ENCODE data around the gene TEX53. TPM values are rescaled to one million over a fixed set of nuclear protein-coding genes. Genes with fewer than 3 reads are reported as not detected.

Gene TEX53
- total RNA-seq, 1 experiment from 2014 or later: not detected

GRCh38 chr9:114694146-114694545, 36.5 kb upstream of the TEX53 start:
- no peaks in the 10 kb centered on the region for H3K9me3 ChIP-seq (ENCODE audit: control insufficient read depth in 1 of 2, insufficient read depth in 1 of 2, low read depth in 1 of 2, low read length in 2 of 2)
- no peaks in the 10 kb centered on the region for H4K20me1 ChIP-seq (ENCODE audit: insufficient read depth)
- no peaks in the 10 kb centered on the region for H3K79me2 ChIP-seq (ENCODE audit: insufficient read depth, low read length)
- intact Hi-C loops (cut with micrococcal nuclease): no loop called here
- ChIA-PET POLR2A (no interaction called here), RAD21 (ENCODE audit: low non-redundant PET in 1 of 2, low total read pairs in 2 of 2, uncharacterized antibody in 2 of 2, unreplicated experiment in 2 of 2) (no interaction called here), CTCF (no interaction called here)
- H3K9ac ChIP-seq (ENCODE audit: low read length): no peak overlapping the region
- H3K4me2 ChIP-seq (ENCODE audit: low read length): no peak overlapping the region
- no peak overlapping the region for H3K27ac ChIP-seq (ENCODE audit: low read depth, low read length)
- DNase-seq (ENCODE audit: low read depth, low spot score): no peak
- H2AFZ ChIP-seq (ENCODE audit: low read depth, low read length, poor library complexity, severe bottlenecking): no peak overlapping the region
- TF ChIP-seq MAX (IDR thresholded peaks at IDR 0.05): no peak
- no peak for TF ChIP-seq YY1 (IDR thresholded peaks at IDR 0.05; ENCODE audit: extremely low read depth, insufficient replicate concordance, low read depth, low read length)
- TF ChIP-seq ZBTB33 (IDR thresholded peaks at IDR 0.05; ENCODE audit: extremely low read depth, insufficient replicate concordance, low read length): no peak
- no peak for TF ChIP-seq EZH2phosphoT487 (IDR thresholded peaks at IDR 0.05; ENCODE audit: borderline replicate concordance)
- TF ChIP-seq EZH2 (IDR thresholded peaks at IDR 0.05): no peak
- TF ChIP-seq TCF7L2 (IDR thresholded peaks at IDR 0.05; ENCODE audit: borderline replicate concordance, extremely low read depth, insufficient read depth, insufficient read length): no peak
- TF ChIP-seq EGR1 (IDR thresholded peaks at IDR 0.05; ENCODE audit: low read depth): no peak
- TF ChIP-seq POLR2AphosphoS5 (IDR thresholded peaks at IDR 0.05; ENCODE audit: low read depth, low read length): no peak
- TF ChIP-seq JUND (IDR thresholded peaks at IDR 0.05): no peak
- TF ChIP-seq RAD21 (IDR thresholded peaks at IDR 0.05; ENCODE audit: low read depth): no peak
- no peak for TF ChIP-seq SP1 (IDR thresholded peaks at IDR 0.05; ENCODE audit: low read depth)
- TF ChIP-seq ZFX (IDR thresholded peaks at IDR 0.05): no peak
- TF ChIP-seq ZNF274 (IDR thresholded peaks at IDR 0.05; ENCODE audit: low read depth, low read length): no peak
- TF ChIP-seq CTCF (IDR thresholded peaks at IDR 0.05 in 2 of 3, conservative IDR thresholded peaks at IDR 0.05 in 1 of 3; ENCODE audit: borderline replicate concordance in 1 of 3, insufficient read depth in 1 of 3, low read depth in 2 of 3, low read length in 2 of 3): no peak
- no peak for TF ChIP-seq SIN3A (IDR thresholded peaks at IDR 0.05; ENCODE audit: low read depth)
- TF ChIP-seq SRF (IDR thresholded peaks at IDR 0.05; ENCODE audit: low read depth): no peak
- no peak for TF ChIP-seq FOSL1 (IDR thresholded peaks at IDR 0.05; ENCODE audit: low read depth)
- no peak for TF ChIP-seq CEBPB (IDR thresholded peaks at IDR 0.05; ENCODE audit: low read depth)
- TF ChIP-seq POLR2A (IDR thresholded peaks at IDR 0.05; ENCODE audit: borderline replicate concordance, extremely low read depth, insufficient read depth, insufficient read length): no peak
- no peak for TF ChIP-seq REST (IDR thresholded peaks at IDR 0.05; ENCODE audit: low read depth)
- no peak for ATAC-seq
- no TSS peak for BruUV-seq (replicated peaks)
- H3K4me3 ChIP-seq (replicated peaks in 1 of 2; ENCODE audit: low read depth in 1 of 2, low read length in 2 of 2): no peak overlapping the region
- no peaks in the 10 kb centered on the region for H3K9me2 ChIP-seq (ENCODE audit: insufficient read depth)
- no peaks in the 10 kb centered on the region for H3K36me3 ChIP-seq (ENCODE audit: control insufficient read depth in 1 of 2, insufficient read depth in 2 of 2, low read length in 2 of 2)
- H3K4me1 ChIP-seq (ENCODE audit: control insufficient read depth in 1 of 2, insufficient read depth in 2 of 2, low read length in 2 of 2): peaks cover 16 to 52% of the 10 kb centered on the region in 2 experiments
- H3K27me3 ChIP-seq (ENCODE audit: insufficient read depth, low read length): peaks cover 5% of the 10 kb centered on the region; the same call in 1 of the 2 replicates
